HG02588 (cell line): ENCODE measurements around the gene PEX7.
A peak's percentile ranks its signal among the peaks of the same experiment; 100 is the strongest.
"Not testable (repeated sequence)": the region's sequence is repeated elsewhere in the genome, so short reads cannot be mapped to it uniquely, and the experiment has no call there.

Experiments used
- ATAC-seq: cut with Tn5 transposase; IDR thresholded peaks from one replicate; pipeline ENCODE4 v1.9.1; 2021; ENCODE audit warnings: mild to moderate bottlenecking, moderate library complexity; ENCODE audit not compliant: unreplicated experiment

Gene PEX7

DNA sequence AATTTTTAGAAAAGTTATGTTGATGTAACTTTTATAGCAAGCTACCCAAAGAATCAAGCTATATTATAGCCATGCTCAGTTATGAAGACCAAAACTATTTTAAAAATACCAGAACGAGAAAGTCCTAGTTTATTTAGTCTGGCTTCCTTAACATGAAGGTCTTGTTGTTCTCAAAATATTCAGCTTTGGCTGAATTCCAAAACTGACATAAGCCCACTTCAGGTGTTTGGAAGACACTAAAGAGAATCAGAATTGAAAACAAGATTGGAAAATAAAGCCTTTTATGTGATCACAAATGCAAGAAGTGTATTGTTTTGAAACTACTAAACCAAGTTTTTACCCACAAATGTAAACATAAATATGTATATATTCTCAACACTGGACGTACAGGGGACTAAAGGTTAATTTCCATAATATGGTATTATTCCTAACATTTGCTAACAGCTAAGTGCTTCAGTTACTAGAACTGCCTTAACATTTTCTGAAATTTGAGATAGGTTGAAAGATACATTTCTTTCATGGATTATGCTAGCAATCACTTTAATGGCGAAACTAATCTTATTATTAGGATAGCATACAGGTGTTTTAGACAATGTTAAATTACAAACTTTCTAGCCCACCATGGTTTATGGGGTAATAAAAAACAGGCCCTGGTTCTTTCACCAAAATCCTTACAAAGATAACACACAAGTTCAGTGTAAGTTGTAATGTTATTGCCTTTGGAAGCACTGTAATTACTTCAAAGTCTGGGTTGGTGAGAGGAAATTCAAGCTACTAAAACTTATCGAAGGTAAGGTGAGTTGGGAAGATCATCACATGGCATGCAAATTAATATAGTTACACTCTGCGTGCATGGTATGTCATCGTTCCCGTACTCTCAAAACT is 31.7 kb upstream of the PEX7 start:
- no peak for ATAC-seq

DNA sequence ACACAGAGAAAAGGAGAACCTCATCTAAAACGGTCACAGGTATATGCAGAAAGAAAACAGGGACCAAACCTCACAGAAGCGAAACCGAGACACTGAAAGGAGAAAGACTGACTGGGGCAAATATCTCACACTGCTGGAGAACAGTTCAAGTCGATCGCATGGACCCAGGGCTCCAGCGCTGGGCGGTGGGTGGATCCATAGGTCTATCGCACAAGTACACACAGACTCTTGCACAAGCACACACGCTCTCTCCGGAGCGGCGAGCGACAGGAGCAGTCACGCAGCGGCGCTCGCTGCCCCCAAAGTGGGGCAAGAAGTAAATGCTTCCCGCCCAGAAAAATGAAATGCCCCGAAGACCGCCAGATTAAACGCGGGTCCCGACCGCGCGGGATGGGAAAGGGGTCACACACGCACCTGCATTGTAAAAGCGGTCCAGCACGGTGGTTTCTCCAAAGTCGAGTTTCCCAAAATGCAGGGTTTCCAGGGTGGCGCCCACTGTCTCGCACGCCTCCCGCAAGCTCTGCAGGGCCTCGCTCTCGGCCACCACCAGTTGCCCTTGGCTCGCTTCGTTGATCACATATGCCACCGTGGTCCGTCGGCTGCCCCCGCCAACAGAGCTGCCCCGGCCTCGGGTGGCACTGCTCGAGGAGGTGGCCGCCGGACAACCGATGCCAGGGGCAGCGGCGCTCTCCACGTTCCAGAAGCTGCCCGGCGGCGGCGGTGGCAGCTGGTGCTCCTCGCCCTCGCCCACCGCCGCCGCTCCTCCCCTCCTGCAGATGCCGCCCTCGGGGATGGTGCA is 30.9 kb upstream of the PEX7 start:
- ATAC-seq = peak; percentile 33

DNA sequence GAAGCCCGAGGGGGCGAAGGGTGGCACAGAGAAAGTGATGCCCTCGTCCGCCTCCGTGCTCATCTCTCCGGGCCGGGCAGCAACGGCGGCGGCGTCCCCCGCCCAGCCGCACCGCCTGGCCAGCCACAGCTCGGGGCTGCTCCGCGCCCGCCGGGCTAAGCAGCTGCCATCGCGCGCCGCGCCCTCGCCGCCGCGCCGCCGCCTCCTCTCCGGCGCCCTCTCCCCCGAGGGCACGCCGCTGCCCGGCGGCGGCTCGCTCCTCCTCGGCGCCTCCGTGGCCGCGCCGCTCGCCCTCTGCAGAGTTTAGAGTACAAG is 30.3 kb upstream of the PEX7 start:
- no peak for ATAC-seq

DNA sequence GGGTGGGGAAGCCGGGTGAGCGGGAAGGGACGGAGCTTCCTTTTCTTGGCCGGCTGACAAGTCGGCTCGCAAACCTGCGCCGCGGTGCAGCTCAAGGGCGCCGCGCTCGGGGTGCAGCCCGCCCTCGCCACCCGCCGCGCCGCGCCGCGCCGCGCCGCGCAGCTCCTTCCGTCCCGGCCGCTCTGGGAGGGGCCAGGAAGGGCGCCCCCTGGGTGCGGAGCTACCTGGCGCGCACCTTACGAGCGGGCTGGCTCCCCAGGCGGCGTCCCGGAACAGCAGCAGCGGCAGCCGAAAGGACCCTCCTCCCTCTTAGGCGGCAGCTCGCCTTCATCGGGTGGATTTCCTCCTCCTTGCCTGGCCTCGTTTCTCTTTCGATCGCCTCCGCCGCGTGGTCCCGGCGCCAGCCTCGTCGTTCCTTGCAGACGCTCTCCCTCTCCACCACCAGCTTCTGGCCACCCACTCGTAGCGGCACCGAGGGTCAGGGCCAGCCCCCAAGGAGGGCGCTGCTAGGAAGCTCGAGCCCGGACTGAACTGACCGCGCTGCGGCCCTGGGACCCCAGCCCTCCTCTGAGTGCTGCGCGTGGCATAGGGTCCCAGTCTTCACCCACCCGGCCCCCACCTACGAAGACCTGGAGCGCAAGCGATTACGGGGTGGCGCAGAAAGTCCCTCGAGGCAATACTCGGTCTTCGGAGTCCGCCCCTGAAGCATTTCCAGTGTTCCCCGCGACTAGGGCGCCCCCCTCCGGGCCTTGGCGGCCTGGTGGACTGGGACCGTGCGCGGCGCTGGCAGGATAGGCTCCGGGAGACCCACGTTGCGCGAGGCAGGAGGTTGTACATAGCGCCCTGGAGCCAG is 29.8 kb upstream of the PEX7 start, which contains the start of gene MAP3K5:
MAP3K5 (minus strand) TSS at position 68 of the 853 bp plus-strand sequence. CDS start 320 bp downstream, outside the sequence.
- peak; percentile 61 for ATAC-seq

DNA sequence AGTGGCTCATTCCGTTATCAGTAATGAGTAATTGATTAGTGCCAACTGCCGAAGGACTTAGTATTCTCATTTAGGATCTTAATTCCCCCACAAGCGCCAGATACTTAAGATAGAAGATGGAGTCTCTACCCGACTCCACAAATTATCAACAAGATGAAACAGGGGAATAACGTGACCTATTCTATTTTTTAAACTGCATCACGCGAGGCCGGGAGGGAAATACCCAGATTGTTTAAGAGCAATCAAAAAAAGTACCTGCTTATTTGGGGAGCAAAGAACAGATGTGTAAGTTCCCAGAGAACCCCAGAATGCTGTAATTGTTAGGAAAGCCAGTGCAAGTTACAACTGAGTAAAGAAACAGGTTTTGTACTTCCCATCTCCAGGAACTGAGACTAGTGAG is 29.0 kb upstream of the PEX7 start:
- no peak for ATAC-seq

DNA sequence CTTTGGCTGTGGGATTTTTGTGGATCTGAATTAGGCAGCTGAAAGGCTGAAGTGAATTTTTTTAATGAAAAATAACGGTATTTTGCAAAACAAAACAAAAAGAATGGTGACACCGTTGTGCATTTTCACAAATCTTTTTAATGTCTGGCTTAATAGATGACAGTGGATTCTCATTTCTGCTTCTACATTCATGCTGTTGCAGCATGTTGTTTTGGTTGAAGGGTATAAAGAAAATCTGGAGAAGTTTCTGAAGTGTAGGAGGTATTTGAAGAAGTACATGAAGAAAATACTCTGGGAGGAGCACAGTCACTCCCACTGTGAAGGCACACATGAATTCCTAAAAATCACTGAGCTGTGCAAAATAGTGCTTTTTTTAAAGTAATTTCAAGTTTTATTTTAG is 27.0 kb upstream of the PEX7 start:
- no peak for ATAC-seq

DNA sequence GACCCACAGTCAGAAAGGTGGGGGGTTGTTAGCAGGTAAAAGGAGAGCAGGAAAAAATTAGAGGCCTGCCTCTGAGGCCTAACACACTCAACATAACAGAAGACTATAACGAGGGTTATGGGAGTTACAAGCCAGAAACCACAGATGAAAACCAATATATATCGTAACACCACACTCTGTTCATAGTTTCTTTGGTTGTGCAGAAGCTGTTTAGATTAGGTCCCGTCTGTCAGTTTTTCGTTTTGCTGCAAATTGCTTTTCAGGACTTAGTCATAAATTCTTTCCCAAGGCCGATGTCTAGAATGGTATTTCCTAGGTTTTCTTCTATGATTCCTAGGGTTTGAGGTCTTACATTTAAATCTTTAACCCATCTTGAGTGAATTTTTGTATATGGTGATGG is 26.4 kb upstream of the PEX7 start:
- no peak for ATAC-seq

DNA sequence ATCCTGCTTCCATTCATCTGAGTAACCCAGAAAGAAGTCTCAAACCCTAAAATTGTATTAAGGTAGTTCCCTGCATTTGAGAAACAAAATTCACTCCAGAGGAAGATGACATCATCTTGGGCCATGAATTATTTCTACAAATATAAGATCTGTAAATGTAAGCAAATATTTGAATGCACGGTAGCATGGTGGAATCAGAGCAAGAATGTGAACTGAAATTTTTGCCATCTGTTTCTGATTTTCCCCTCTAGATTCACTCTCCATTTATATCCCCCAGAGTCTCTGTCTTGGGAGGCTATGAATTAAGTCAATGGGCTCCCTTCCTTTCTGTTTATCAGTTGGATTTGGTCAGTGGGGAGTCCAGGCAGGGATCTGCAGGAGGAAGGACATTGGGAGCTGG is 24.3 kb upstream of the PEX7 start:
- ATAC-seq = no peak

DNA sequence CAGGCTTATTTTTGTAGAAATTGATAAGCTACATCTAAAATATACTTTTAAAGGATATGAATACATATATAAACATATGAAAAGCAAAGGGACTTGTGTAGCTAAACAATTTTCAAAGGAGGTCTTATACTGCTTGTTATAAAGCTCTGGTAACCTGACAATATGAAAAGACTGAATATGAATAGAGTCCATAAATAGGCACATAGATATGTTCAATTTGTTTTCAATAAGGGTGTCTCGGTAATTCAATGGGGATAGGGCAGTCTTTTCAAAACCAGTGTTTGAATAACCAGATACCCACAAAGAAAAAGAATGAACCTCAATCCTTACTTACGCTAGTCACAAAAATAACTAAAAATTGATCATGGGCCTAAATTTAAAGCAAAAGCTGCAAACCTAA is 20.8 kb upstream of the PEX7 start:
- no peak for ATAC-seq

DNA sequence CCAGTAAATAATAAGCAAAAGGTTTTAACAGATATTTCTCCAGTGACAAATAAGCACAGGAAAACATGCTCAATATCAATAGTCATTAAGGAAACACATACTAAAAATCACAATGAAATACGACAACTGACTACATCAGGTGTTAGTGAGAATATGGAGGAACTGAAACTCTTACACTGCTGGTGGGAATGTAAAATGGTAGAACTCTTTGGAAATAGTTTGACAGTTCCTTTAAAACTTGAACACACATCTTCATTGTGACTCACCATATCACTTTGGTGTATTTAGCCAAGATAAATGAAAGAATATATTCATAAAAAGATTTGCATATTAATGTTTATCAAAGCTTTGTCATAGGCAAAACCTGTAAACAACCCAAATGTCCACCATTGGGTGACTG is 18.8 kb upstream of the PEX7 start:
- ATAC-seq = no peak

DNA sequence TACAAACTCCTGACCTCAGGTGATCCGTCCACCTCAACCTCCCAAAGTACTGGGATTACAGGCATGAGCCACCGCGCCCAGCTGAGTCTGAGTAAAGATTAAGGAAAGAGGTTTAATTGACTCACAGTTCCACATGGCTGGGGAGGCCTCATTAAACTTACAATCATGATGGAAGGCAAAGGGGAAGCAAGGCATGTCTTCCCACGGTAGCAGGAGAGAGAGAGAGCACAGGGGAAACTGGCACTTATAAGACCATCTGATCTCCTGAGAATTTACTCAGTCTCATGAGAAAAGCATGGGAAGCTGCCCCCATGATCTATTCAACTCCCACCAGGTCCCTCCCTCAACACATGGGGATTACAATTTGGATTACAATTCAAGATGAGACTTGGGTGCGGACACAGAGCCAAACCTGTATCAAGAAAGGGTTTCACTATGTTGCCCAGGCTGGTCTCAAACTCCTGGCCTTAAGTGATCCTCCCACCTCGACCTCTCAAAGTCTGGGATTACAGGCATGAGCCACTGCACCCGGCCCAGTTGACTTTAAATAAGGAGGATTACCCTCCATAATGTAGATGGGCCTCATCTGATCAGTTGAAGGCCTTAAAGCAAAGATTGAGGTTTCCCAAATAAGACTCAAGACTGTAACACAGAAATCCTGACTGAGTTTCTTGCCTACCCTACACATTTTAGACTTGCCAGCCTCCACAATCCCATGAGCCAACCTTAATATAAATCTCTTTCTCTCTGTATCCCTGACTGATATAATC is 13.1 kb upstream of the PEX7 start:
- no peak for ATAC-seq

DNA sequence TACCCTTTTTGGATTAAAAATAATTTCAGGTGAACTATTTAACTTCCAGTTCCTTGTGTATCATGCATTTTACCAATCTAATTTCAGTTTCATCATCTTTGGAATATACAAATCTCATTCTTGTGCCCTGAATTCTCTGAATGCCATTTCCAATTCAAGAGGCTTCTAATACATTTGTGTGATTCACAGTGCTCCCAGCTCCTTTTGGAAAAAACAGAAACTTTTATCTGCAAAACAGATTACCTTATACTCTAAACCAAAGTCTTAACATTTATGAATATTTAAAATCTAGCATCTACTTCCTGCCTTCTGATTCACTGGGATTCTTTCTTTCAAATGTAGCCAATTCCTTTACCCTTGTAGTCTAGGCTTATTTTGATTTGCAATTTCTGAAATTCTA is 11.1 kb upstream of the PEX7 start:
- ATAC-seq = no peak

DNA sequence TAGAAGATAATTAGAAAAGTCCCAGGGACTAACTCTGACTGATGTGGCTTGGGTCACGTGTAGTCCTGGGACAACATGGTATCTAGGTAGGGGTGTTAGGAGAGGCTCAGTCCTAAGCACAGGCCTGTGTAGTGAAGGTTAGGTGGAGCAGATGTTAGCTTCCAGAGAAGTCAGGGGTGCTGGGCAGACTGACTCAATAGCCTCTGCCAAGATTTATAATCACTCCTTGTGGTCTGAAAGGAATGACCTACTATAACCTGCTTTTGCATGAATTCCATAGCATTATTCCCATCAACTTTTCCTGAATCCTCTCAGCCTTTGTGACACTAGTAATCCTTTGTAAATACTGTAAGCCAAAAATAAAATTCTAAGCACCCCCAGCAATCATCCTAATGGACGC is 10.2 kb upstream of the PEX7 start:
- no peak for ATAC-seq

DNA sequence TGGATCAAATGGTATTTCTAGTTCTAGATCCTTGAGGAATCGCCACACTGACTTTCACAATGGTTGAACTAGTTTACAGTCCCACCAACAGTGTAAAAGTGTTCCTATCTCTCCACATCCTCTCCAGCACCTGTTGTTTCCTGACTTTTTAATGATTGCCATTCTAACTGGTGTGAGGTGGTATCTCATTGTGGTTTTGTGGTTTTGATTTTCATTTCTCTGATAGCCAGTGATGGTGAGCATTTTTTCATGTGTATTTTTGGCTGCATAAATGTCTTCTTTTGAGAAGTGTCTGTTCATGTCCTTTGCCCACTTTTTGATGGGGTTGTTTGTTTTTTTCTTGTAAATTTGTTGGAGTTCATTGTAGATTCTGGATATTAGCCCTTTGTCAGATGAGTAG is 6.8 kb upstream of the PEX7 start:
- not testable (repeated sequence) for ATAC-seq

DNA sequence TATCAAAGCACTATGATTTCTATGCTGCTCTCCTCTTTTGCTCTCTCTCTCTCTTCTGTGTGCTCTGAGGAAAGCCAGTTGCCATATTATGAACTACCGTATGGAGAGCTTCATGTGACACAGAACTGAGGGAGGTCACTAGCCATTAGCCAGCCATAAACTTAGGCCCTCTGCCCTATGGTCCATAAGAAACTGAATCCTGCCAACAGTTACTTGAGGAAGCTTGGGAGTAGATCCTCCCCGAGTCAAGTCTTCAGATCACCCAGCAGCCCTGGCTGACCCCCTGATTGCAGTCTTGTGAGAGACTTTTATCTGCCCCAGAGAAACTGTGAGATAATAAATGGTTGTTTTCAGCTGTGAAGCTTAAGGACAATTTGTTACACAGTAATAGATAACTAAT is 5.7 kb upstream of the PEX7 start:
- no peak for ATAC-seq

DNA sequence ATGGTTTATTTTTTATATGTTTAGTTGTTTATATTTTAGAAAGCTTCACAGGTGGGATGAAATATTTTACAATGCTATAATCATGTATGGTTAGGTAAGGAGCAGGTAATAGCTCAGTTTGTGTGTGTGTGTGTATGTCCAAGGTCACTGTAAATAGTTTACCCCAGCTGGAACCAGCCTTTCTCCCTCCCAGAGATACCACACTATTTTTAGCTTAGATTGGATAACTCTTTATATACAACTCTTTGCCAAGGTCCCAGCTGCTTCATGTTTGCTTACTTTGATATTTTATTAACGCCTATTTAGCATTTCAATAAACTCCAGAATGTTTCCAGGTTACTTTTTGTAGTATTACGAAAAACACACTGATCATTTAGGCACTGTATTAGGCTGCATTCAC is 1.8 kb upstream of the PEX7 start:
- ATAC-seq = no peak

DNA sequence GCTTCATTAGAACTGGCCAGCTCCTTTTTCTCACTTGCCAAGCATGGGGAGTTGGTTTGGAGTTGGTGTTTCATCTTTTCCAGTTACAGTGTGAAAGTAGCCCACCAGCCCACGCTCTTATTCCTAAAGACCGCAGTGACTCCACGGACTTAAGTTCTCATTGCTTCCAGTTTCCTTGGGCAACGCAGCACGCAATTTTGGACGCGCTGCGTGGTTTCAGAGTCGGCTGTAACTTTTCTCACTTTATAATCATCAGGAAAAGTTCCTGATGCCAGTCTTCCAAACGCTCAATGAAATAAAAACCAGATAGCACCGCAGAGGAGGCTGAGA is 381 bp upstream of the PEX7 start:
- peak; percentile 9 for ATAC-seq

DNA sequence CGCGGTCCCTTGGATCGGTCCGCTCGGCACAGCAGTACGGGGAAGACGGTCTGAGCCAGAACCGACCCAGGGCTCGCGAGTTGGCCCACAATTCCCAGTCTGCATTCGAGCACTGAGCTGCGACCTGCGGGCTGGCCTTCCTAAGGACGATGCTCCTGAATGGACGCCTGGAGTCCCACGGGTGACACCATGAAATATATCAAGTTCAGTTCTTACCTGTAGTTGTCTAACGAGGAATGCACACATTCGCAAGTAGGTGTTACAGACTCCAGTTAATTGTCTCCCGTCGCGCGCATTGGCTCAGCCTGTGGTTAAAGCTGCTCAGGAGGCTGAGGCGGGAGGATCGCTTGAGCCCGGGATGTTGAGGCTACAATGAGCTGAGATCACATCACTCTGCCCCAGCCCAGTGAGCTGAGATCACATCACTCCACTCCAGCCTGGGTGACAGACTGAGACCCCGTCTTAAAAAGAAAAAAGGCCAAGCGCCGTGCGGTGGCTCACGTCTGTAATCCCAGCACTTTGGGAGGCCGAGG is 802 bp downstream of the PEX7 start:
- no peak for ATAC-seq

DNA sequence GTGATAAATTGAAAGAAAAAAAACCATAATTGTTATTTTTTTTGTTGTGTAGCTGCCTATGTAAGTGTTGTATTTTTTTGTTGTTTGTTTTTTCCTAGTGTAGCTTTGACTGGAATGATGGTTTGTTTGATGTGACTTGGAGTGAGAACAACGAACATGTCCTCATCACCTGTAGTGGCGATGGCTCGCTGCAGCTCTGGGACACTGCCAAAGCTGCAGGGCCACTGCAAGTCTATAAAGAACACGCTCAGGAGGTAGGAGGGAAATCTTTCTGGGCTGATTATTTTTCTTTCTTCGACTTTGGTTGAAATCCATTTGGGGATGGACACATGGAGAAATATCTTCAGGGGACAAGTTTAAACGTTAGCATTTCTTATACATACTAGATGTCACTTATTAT is 3.8 kb downstream of the PEX7 start:
- no peak for ATAC-seq

DNA sequence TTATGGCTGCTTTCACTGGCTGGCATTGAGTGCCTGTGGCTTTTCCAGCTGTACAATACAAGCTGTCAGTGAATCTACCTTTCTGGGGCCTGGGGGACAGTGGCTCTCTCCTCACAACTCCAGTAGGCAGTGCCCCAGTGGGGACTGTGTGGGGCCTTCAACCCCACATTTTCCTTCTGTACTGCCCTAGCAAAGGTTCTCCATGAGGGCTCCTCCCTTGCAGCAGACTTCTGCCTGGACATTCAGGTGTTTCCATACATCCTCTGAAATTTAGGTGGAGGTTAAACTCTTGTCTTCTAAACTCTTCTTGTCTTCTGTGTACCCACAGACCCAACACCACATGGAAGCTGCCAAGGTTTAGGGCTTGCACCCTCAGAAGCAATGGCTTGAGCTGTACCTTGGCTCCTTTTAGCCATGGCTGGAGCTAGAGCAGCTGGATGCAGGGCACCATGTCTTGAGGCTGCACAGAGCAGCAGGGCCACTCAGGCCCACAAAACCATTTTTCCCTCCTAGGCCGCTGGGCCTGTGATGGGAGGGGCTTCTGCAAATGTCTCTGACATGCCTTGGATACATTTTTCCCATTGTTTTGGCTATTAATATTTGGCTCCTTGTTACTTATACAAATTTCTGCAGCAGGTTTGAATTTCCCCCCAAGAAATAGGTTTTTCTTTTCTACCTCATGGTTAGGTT is 9.6 kb downstream of the PEX7 start:
- ATAC-seq = no peak
